Activated CD4-positive, alpha-beta T cell treated with anti-CD3 and anti-CD28 coated beads, Interleukin-10, Interleukin-2, amounts not matched to agents 100 ng/mL and 50 ng/mL, durations not matched to agents 16 hours and 8 hours (primary cell): ENCODE measurements around the gene RRAGC.
A peak's percentile ranks its signal among the peaks of the same experiment; 100 is the strongest.

Source experiments
- DNase-seq: peaks from one replicate; pipeline ENCODE4 v3.0.0-alpha.2; 2020

RRAGC gene, protein sequence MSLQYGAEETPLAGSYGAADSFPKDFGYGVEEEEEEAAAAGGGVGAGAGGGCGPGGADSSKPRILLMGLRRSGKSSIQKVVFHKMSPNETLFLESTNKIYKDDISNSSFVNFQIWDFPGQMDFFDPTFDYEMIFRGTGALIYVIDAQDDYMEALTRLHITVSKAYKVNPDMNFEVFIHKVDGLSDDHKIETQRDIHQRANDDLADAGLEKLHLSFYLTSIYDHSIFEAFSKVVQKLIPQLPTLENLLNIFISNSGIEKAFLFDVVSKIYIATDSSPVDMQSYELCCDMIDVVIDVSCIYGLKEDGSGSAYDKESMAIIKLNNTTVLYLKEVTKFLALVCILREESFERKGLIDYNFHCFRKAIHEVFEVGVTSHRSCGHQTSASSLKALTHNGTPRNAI

DNA sequence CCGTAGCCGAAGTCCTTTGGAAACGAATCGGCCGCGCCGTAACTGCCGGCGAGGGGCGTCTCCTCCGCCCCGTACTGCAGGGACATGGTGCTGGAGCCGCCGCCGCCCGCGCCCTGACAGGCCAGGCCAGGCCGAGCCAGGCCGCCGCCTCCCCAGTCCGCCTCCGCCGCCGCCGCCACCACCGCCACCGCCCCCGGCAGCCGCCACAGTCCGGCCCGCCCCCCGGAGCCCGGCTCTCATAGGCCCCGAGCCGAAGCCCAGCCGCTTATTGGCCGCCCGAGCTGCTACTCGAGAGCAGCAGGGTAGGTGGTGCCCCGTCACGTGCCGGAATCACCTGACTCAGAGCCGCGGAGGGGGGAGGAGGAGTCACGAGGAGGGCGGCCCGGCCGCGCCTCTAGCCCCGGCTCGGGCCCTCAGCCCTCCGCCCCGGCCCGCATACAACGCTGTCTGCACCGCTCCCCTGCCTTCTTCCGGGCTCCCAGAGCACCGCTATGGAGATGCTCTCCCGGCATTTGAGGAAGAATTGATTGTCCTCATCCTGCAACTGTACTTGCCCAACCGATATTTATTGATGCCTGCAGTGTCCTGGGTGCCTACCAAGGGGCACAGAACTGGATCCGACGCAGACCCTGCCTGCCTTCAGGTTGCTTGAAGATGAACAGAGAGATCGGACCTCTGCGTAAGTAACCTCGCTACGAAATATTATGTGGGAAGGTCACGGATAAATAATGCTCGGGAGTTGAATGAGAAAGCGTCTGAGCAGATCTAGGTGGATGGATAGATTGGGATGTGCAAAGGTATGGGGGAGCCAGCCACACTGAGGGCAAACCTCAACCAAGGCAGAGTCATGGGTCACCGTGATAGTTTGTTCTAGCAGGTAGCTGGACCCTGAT is at the start of gene RRAGC:
Gene RRAGC (minus strand): TSS at position 212 of the 893 bp plus-strand sequence. CDS start 126 bp downstream, at position 86.
- peak; percentile 99 for DNase-seq

DNA sequence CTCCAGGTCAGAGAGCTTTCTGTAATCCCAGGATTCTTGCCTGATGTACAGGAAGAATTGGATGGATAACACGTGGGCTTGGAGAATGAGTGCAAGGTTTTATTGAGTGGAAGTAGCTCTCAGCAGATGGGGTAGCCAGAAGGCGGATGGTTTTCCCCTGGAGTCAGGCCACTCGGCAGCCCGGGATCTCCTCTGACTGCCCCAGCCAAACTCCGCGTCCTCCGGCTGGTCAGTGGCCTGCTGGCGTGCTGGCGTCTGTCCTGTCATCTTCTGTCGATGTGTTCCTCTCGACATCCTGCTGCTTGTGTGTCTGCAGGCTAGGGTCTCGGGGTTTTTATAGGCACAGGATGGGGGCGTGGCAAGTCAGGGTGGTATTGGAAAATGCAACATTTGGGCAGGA is 49.2 kb upstream of the RRAGC start:
- no peak for DNase-seq

DNA sequence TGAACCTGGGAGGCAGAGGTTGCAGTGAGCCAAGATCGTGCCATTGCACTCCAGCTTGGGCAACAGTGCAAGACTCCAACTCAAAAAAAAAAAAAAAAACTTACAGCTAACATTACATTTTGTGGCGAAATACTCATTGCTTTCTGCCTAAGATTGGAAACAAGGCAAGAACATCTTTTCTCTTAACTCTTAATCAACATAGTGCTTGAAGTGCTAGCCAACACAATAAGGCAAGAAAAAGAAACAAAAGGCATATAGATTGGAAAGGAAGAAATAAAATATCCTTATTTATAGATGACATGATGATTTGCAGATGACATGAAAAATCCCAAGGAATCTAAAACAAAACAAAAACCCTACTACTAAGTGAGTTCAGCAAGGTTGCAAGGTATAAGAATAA is 46.4 kb upstream of the RRAGC start:
- no peak for DNase-seq

DNA sequence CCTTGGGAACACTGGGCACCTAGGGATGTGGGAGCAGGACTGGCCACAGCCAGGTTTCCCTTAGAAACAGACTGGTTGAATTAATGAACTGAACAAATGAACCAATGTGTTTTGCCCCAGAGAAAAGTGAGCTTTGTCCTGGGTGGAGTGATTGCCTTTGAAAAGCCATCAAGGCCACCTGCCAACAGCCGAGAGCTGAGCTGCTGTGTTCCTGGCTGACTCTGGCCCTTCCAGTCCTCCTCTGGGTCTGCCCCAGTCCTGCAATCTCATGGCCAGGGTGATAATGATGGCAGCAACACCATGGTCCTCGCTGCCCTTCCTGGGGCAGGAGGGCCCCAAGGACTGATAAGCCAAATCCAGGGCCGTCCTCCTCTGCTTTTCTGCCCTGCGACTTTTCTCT is 40.0 kb upstream of the RRAGC start:
- no peak for DNase-seq

DNA sequence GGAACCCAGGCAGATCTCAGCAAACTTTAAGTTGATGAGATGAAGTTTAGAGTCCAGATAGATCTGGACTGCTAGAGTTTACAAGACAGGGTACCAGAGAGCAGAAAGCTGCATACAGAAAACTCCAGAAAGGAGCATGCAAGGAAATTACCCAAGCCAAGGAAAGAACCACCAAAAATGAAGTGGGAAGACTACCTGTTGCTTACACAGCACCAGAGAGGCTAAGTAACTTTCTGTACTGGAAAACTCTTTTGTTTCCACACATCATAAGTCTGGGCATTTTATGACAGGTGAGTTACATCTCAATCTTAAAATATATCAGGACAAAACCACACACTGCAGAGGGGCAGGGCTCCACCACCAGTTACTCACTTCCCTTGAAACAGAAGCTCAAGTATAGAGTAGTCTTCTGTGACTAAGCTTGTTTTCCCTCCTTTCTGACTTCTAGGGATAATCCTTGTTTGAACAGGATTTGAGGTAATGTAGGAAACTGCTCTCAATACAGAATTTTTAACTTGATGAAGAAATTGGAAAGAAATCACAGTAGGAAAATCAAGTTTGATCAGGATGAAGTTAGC is 39.2 kb upstream of the RRAGC start:
- no peak for DNase-seq

DNA sequence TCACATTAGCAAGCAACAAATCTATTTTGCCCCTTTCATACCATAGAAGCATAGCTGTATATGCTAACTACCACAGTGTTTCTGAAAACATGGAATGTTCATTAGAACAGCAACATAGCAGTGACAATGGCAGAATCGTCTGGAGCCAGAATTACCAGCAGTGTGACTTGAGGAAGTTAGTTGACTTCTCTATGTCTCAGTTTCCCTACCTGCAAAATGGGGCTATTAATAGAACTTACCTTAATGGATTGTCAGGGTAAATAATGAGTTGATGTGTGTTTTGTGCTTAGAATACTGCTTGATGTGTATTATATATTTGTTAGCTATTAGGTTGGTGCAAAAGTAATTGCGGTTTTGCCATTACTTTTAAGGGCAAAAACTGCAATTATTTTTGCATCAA is 36.6 kb upstream of the RRAGC start:
- DNase-seq, result no peak

DNA sequence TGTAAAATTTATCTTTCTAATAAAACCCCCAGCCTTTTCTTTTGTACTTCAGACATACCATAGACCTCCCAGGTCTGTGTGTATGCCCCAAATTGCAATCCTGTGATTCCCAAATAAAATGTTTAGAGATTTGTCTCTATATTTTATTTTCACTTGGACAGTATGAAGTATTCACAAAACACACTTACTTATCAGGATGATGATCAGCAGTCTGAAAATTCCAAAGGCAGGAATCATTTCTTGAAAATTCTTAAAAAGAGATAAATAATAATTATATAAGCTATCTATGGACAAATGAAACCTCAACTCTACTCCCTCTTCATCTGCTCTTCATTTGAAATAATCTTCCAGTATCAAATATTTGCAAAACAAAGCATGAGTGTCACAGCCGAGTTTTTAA is 33.4 kb upstream of the RRAGC start:
- no peak for DNase-seq

DNA sequence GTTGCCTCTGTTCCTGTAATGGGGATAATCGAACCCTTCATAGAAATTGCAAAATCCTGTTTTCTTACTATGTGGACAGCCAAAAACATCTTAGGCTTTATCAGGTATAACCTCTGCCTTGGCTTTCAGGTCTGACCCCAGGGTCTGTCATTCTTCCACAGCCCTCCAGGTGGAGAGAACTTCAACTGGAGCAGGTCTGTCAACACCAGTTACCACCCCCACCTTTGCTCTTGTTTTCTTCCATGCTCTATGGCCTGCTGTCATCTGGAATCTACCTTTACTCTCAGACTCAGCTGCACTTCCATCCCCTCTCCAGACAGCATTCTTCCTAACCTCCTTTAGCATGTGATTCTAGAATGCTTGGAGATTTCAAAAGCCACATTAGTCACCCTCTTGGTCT is 32.2 kb upstream of the RRAGC start:
- no peak for DNase-seq

DNA sequence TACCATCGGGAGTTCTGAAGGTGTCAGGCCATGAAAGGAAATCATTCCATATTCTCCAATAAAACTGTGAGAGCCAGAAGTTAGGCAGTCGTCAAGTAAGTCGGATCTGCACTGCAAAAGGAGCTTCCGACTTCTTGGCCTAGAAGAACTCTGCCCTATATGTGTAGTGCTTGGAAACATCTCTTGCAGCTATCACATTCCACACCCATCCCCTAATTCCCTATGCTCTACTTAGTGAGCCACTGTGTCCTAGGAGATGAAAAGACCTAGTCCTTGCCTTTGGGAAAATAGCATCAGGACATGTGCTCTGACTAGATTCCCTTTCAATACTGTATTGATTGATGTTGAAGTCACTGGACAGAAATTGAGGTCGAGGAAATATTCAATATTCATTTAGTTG is 30.0 kb upstream of the RRAGC start:
- DNase-seq, result no peak

DNA sequence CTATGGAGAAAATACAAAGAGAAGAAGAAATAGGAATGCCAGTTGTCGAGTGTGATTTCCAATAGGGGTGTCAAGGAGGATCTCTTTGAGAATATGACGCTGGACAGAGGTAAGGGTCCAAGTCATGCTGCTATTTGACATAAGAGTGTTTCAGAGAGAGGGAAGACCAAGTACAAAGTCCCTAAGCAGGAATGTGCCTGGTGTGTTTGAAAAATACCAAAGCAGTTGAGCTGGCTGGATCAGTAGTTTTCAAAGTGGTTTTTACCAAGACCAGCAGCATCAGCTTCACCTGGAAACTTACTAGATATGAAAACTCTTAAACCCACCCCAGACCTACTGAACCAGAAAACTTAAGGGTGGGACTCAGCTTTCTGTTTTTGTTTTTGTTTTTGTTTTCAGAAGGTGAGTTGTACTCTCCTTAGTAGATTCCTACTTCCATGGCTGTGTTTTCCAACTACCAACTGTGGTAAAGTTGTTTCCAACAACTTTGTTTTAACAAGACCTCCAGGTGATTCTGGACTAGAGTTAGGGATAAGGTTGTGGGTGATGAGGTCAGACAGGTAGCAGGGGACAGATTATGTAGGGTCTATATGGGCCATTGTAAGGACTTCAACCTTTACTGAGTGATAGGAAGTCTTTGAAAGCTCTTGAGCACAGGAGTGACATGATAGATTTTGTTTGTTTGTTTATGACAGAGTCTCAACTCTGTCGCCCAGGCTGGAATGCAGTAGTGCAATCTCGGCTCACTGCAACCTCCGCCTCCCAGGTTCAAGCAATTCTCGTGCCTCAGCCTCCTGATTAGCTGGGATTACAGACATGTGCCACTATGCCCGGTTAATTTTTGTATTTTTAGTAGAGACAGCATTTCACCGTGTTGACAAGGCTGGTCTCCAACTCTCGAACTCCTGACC is 29.1 kb upstream of the RRAGC start:
- DNase-seq, result no peak

DNA sequence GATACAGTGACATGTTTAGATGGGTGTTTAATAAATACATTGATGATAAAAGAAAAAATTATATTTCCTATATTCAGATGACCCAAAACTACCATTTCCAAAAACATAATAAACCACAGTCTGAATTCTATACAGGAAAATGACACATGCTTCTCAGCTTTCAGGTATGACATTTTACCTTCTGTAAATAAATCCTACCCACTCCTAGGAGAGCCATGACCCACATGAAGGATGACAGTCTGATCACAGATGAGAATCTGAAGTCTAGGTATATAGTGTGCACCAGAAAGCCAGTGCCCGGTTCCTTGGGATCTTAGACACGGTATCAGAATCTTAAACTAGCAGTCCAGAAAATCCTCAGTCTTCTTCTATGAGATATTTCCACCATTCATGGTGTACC is 25.5 kb upstream of the RRAGC start:
- no peak for DNase-seq

DNA sequence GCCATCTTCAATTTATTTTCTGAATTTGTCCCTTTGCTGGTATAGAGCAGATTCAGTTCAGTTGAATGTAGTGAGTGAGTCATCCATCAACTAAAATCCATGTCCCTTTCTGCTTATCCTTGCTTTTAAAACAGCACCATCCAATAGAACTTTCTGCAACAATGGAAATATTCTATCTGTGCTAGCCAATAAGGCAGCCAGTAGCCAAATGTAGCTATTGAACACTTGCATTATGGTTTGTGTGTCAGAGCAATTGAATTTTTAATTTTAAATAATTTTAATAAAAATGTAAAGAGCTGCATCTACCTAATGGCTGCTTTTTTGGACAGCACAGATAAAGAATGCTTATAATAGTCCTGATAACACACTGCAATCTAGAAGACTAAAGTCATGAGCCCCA is 21.9 kb upstream of the RRAGC start, which contains the start of gene GJA9:
Gene GJA9 (minus strand): TSS at position 101 of the 400 bp plus-strand sequence. CDS start 5,489 bp downstream, outside the sequence.
- no peak for DNase-seq

DNA sequence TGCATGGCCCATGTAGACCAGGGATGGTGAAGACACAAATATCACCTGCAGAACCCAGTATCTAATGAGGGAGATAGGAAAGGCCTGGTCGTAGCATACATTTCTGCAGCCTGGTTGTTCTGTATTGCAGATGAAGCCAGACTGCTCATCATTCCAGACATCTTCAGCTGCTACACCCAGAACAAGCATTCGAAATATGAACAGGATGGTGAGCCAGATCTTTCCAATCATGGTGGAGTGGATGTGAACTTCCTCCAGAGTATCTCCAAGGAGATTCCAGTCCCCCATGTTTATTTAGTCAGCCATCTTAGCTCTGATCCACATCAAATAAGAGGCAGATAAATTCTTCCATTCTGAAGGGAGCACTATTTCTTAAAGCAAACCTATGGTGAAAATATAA is 16.2 kb upstream of the RRAGC start:
- no peak for DNase-seq

DNA sequence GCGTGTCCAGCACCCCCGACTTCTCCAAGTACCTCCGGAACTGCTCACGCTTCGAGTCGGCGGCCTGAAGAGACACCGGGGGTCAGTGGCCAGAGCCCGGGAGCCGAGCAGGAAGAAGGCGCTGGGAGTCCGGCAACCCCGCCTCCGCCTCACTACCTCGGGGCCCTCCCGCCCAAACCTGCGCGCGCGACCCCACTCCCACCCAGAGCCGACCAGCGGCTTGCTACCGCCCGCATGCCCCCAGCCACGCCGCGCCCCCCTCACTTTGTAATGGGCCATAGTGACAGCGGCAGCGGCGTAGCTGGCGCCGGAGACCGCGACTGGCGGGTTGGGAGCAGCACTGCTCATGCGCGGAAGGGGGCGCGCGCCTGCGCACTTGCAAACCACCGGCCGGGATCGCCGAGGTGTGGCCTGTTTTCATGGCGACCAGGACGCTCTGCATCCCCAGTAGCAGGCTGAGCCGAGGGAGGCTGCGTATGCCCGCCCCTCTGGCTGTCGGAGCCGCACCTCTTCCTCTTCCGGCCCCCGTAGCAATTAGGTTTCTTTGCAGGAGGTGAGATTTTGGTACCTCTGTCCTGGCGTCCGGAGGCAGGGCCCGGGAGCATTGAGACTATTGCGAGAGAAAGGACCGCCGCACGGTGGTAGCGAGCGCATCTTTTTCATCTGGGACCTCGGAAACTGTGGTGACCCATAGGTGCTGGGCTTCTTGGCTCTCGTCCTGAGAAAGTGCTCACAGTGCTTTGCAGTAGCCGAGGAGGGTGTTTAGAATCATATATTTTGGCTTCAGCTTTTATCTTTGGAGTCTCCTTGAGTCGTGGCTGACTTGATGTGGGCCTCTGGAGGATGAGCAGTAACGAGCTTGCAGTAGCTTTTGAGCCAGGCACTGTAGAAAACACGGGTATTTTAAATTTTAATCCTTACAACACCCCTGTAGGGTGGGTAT is 13.7 kb upstream of the RRAGC start, which contains the start of gene MYCBP:
Gene MYCBP (minus strand): TSS at position 322 of the 943 bp plus-strand sequence. CDS start 43 bp downstream, at position 279.
- peak; percentile 98 for DNase-seq

DNA sequence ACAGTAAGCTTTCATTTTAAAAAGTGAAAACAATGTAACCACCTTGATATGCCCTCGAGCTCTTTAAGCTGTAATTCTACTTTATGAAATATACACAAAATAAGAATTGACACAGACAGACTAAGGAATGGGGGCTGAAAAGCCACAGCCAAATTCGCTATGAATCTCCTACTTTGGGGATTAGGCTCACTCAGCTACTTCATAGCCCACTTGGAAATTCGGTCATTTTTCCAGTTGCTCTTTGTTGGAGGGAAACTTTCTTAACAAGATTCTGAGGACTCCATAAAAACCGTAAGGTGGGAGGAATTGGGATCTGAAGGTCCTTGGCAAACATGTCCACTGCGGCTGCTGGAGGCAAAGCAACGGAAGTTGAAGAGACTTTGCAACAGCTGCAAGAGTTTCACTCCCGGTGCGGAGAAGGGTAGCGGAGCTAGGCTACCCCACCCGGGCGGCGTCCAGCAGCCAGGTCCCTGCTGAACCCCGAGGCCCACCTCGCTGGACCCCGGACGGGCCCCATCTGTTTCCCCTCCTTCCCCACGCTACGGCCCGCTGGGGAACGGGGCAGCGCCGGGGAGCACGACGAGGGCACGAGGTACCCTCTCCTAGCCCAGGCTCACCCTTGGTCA is 12.9 kb upstream of the RRAGC start:
- peak; percentile 49 for DNase-seq

DNA sequence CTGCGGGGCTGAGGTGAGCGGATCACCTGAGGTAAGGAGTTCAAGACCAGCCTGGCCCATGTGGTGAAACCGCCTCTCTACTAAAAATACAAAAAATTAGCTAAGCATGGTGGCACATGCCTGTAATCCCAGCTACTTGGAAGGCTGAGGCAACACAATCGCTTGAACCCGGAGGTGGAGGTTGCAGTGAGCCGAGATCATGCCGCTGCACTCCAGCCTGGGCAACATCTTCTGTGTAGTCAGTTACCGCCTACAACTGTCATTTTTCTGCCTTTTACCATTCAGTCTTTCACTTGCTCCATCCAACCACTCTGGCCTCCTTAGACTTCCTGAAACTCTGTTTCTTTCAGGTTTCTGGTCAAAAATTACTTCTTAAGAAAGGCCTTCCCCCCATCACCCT is 11.4 kb upstream of the RRAGC start:
- DNase-seq, result no peak

DNA sequence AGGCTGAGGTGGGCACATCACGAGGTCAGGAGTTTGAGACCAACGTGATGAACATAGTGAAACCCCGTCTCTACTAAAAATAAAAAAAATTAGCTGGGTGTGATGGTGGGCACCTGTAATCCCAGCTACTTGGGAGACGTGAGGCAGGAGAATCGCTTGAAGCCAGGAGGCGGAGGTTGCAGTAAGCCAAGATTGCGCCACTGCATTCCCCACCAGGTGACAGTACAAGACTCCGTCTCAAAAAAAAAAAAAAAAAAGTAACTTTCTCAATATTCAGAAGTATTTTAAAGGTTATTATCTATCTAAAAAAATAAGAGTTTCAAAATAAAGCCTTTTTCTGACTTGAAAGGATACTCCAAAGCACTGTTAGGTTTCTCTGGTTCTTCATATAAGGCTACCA is 7.6 kb upstream of the RRAGC start:
- no peak for DNase-seq

DNA sequence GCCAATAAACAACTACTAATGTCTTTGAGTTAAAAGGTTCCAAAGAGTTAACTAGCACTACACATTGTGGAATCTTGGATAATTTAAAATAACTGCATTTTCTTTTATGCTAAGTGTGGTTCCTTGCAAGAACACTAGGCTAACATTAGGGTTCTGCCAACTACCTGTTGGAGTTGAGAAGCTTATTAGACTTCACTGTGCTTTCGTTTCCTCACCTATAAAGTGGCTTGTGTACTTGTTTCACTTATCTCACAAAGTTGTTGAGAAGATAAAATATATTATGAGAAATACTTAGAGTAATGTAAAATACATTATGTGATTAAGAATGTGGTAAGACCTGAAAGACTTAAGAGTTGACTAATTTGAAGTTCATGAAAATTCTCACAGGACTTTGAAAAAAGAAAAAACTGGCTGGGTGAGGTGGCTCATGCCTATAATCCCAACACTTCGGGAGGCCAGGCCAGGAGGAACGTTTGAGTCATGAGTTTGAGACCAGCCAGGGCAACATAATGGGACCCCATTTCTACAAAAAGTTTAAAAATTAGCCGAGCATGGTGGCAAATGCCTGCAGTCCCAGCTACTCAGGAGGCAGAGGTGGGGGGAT is 5.6 kb upstream of the RRAGC start:
- DNase-seq, result no peak

DNA sequence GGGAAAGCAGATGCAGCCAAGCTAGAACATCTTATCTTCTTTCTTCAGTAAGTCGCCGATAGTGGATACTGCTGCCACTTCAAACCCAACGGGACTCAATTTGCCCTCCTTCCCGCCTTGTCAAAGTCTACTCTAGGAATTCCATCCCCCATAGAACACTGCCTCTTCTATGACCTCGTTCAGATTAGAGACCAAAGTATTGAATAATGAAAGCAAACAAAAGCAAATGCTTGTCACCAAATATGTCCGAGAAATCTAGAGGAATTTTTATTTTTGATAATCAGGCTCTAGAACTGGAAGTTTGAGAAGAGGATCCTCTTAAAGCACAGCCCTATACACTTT is 853 bp upstream of the RRAGC start:
- DNase-seq, result no peak

DNA sequence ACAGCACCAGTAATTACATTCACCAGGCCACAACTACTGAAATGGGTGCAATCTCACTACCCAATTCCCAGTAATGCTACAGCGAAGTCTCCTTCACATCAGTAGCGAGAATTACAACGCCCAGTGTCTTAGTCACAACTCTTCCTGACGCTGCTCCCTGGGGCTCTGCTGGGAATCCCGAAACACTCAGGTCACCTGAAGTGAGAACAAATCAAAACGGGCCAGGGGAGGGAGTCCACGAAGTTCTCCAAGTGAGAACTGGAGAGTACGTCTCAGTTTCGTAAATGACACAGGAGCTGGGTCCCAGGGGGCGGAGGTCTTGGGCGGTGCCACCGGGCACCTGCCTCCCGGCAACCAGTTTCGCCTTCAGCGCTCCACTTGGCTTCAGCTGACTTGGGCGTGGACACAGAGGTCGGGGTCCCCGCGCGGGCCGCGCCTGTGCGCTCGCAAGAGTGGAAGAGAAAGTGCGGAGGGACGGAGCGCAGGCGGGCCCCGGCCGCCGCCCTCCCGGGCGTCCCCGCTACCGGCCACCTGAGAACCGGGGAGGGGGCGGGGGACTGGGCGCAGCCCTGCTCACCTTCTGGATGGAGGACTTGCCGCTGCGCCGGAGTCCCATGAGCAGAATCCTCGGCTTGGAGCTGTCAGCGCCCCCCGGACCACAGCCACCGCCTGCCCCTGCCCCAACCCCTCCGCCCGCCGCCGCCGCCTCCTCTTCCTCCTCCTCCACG is 575 bp downstream of the RRAGC start:
- peak; percentile 65 for DNase-seq
